LoVo (cell line): ENCODE measurements around the gene LIPC.

Experiments
- DNase-seq: peaks from one replicate; pipeline ENCODE4 v3.0.0-alpha.2; 2016; ENCODE audit warnings: low spot score

The LIPC gene

DNA sequence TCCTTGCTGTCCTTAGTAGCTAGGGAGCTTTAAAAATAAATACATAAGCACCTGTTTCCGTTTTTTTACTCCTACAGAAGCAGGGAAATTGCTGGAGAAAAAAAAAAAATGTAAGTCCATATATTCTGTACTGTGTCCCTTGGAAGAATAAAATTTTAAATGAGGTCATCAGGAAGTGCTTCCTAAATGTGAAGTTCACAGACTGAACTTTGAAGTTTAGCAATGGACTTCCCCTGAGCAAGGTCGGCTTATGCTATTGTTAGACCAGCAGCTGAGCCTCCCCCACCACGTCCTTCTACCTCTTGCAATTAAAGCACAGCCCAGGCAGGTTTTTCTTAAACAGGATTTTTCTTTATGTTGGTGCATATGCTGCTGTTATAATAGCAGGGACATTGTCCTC lies 26.3 kb downstream of the LIPC start:
- DNase-seq, result no peak

DNA sequence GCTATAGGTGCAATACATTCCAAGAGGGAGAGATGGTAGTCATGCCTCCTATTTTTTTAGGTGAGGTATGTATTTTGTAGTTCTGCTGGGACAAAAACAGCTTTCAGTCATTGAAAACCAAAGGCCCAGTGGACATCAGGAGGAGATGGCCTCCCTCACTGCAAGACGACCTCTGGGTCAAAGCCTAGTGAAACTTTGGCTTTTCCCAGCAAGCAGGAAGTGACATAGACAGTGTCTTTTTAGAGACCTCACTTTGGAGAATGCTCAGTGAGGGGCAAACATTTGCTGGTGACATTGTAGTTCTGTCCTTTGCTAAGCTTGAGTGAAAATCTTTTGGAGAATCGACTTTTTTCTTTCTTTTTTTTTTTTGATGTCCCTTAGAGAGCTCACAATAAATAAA lies 27.3 kb downstream of the LIPC start:
- DNase-seq, result no peak

DNA sequence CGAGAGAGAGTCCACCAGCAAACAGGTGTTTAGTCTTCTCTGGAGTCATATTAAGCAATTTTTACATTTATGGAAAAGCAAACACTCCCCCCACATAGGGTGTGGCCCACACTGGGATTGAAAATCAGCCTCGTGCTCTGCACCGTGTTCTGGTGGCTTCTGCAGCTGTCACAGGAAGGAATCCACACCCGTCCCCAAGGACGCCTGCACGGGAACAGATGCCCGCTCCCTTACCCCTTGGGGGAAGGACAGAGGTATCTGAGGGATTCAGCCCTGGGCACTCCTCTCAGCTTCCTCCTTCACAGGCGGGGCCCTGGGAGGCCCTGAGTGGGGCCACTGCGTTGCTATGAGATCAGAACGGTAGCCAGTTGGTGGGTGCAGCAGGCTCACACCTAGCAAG lies 27.8 kb downstream of the LIPC start:
- peak; percentile 59 for DNase-seq

GRCh38 chr15:58460116-58460790 lies 28.5 kb downstream of the LIPC start:
- DNase-seq, result no peak

GRCh38 chr15:58460872-58461271 lies 29.1 kb downstream of the LIPC start:
- DNase-seq, result no peak

GRCh38 chr15:58462547-58462946 lies 30.8 kb downstream of the LIPC start:
- peak; percentile 75 for DNase-seq

DNA sequence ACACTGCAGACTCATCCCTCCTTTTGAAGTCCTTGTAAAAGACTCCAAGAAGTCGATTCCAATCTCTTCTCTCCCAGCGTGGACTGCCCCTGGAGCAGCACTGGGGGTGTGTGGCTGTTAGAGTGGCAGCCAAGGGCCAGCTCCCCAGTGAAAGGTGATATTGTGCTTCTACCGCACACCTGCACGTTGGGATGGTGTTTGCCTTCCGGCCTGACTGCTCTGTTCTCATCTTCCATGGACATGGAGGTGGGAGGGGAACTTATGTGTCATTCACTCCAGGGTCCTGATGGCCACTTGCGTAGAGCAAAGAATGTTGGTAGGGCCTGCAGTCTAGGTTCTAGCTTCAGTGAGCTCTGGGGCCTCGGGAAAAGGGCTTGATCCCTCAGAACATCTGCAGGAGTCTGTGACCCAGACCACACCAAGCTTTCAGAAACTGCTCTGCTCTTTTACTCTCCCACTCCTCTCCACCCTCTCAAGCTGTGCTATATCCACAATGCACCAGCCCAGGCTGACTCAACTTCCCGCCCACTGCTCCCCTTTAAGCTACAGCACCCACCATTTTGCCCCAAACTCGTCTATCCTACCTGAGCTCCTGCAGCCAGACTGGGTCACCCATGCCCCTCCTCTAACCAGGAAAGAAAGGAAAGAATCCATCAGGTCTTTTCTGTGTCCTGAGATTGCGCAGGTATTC lies 31.3 kb downstream of the LIPC start:
- no peak for DNase-seq

GRCh38 chr15:58463815-58464650 lies 32.2 kb downstream of the LIPC start:
- DNase-seq, result no peak

- no peak for DNase-seq
Measured at GRCh38 chr15:58465070-58465469, 33.3 kb downstream of the LIPC start.

GRCh38 chr15:58465866-58466517 lies 34.2 kb downstream of the LIPC start:
- DNase-seq, result no peak

- no peak for DNase-seq
Measured at GRCh38 chr15:58466566-58466965, 34.8 kb downstream of the LIPC start.

DNA sequence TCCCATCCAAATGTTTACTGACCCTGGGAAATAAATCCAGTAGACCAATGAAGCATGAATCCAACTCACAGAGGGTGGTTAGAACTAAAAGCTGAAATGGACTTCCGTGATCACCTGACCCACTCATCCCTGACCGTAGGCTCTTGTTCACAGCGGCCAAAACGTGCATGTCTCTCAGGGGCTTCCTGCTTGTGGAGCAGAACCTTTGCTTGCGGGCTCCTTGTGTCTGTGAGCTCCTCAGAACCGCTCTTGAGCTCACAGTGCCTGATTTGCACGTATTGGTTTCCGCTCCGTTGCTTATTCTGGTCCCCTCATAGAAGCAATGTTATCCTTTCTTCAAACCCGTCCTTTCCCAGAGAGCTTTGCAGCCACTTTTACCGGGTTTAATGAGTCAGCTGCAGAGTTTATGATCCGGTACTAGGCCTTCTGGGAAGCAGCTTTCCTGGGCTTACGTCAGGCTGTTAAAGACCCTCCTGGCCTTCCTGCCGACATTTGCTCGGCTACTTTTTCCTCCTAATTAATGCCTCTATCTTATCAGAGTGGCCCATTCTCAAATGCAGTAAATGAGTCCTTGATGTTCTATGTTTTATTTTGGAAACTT lies 35.4 kb downstream of the LIPC start:
- DNase-seq, result no peak

DNA sequence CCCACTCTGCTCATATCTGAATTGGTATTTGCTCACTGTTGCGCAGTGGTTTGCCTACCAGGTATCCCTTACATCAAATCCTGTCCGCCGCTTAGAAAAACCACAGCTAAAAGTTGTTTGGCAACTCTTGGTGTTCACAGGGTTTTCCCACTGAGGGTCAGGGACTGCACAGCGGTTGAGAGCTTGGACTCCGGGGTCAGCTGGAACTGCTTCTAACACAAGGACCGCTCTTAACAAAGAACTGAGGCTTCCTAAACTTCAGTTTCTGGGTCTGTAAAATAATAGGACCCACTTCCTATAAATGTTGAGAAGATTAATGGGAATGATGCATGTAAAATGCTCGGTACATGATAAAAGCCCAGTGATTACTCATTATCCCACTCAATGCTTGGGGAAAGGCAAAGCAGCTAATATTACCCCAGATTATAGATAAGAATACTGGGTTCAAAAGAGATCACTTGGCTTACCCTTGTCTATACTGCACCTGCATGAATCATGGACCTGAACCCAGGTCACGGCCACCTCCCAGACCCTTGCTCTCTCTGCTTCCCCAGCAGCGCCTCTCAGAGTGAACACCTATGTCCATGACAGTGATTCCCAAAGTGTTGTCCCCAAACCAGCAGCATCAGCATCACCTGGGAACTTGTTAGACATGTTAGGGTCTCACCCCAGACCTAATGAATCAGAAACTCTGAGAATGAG lies 36.1 kb downstream of the LIPC start:
- DNase-seq, result no peak

DNA sequence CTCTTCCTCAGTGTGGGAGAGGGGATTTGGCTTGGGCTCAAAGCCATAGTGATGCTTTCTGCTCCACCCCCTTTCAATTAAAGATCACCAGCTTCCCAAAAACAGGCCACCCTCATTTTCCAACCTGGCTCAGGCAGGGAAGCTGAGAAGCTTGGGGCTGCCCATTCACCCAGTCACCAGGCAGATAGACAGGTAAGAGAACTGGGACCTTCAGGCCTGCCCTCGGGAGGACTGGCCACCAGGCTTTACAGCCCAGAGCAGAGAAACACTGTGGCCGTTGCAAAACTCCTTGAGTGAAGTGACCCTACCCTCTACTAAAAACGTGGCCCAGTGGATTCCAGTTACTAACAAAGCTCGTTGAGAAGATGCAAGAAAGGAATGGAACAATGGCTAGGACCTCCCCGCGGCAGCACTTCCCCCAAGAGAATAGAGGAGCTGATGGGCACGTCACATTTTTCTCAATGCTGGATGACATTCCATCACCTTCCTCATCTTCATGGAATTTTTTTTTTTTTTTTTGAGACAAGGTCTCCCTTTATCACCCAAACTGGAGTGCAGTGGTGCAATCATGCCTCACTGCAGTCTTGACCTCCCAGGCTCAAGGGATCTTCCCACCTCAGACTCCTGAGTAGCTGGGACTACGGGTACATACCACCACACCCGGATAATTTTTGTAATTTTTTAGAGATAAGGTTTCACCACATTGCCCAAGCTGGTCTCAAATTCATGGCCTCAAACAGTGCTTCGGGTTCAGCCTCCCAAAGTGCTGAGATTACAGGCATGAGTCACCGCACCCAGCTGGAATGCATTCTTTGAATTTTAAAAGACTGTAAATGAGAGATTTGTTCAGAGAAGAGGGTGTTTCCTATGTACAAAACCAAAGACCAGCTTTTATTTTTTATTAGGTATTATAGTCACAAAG lies 37.9 kb downstream of the LIPC start:
- peak; percentile 90 for DNase-seq

DNA sequence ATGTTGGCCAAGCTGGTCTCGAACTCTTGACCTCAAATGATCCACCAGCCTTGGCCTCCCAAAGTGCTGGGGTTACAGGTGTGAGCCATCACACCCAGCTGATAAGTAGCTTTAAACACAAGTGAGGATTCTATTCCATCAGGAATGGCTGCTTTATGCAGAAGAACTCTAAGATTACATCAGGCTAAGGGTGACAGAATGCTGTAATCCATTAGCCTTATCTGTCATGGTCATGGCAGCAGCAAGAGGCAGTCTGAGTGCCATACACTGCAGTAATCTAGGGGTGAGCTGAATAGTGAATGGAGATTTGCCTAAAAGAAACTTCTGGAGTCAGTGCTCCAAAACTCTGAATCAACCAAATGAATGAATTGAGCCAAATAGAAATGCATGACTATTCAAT lies 39.6 kb downstream of the LIPC start:
- no peak for DNase-seq

DNA sequence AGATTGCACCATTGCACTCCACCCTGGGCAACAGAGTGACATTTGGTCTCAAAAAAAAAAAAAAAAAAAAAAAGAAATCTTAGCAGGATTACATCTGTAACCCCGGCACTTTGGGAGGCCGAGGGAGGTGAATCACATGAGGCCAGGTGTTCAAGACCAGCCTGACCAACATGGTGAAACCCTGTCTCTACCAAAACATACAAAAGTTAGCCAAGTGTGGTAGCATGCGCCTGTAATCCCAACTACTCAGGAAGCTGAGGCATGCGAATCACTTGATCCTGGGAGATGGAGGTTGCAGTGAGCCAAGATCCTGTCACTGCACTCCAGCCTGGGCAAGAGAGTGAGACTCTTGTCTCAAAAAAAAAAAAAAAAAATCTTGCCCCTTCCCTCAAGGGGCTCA lies 40.4 kb downstream of the LIPC start:
- DNase-seq, result no peak

GRCh38 chr15:58472821-58473581 lies 41.2 kb downstream of the LIPC start:
- DNase-seq, result no peak

- DNase-seq, result no peak
Measured at GRCh38 chr15:58473724-58474123, 41.9 kb downstream of the LIPC start.

- DNase-seq, result no peak
Measured at GRCh38 chr15:58474741-58475323, 43.0 kb downstream of the LIPC start.
